Activated gamma-delta T cell treated with Interleukin-2 at 50 U/mL for 16 hours (primary cell): ENCODE measurements around the gene SH3TC1.

ENCODE experiments used
- DNase-seq: peaks from one replicate; pipeline ENCODE4 v3.0.0-alpha.2; 2020

The SH3TC1 gene

GRCh38 chr4:8233672-8234484, 34.8 kb downstream of the SH3TC1 start:
- DNase-seq = no peak

- DNase-seq = no peak
Measured at GRCh38 chr4:8234715-8235114, 35.6 kb downstream of the SH3TC1 start.

- DNase-seq = no peak
Measured at GRCh38 chr4:8235224-8235623, 36.1 kb downstream of the SH3TC1 start.

DNA sequence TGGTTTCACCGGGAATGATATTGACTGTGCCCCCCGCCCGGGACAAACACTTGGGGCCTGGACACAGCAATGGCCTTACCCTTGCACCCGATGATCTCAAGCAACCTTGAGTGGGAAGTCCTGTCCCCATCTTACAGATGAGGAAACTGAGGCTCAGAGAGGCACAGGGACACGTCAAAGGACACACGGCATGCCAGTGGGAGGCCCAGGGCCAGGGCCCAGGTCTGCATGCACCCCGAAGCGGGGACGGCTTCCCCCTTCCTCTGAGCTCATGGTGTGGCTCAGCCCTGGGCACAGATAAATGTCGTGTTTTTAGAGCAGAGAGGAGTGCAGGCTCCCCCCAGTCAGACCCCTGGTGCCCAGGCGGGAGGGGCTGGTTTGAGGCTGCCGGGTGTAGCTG, 36.6 kb downstream of the SH3TC1 start:
- no peak for DNase-seq

DNA sequence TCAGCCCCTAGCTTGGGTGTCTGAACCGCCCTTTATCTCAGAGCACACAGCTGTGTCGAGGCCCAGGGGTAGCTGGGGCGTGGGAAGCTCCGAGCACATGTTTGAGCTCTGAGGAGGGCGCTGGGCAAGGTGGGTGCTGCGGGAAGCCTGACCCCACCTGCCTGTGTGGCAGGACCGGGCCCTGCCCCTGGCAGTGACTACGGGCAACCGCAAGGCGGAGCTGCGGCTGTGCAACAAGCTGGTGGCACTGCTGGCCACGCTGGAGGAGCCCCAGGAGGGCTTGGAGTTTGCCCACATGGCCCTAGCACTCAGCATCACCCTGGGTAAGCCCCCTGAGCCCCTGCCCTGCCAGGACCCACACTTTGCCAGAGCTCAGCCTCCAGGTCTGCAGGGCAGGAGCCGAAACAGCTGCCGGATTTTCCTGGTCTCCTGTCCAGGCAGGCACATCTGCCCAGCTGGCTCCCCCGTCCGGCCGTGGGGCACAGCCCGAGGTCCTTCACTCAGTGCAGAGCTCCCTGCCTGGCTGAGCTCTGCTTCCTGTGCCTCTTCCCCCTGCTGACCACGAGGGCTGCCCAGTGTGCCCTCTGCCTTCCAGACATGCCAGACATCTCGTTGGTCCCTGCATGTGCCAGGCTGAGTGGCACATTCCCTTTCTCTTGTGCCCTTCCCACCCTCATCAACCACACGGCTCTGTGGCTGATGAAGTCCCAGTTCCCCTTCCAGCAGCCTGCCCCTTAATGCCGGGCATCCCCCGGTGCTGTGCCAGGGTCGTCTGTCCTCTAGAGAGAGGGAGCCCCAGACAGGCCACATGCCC, 37.2 kb downstream of the SH3TC1 start:
- DNase-seq = no peak

- DNase-seq = no peak
Measured at GRCh38 chr4:8236920-8237195, 37.8 kb downstream of the SH3TC1 start.

GRCh38 chr4:8237256-8237989, 38.3 kb downstream of the SH3TC1 start:
- DNase-seq = no peak

DNA sequence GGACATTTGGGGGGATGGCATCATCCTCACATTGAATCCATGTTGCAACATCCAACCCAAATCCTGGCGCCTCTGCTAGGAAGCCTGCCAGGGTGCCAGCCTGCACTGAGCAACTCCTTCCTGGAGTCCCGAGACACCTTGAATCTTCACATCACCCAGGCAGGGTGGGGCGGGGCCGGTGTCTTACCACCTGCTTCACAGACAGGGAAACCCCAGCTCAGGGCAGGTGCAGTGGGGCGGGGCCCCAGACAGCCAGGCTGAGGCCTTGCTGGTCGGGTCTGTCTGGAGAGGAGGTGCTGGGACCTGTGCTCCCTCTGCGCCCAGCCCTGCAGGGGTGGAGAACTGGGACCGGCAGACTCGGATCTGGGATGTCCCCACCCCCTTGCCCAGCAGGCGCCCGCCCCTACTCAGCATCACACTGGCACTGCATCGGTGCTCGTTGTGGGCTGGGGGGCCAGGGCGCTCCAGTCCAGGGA, 39.0 kb downstream of the SH3TC1 start:
- DNase-seq = no peak

GRCh38 chr4:8238515-8239053, 39.5 kb downstream of the SH3TC1 start:
- no peak for DNase-seq

DNA sequence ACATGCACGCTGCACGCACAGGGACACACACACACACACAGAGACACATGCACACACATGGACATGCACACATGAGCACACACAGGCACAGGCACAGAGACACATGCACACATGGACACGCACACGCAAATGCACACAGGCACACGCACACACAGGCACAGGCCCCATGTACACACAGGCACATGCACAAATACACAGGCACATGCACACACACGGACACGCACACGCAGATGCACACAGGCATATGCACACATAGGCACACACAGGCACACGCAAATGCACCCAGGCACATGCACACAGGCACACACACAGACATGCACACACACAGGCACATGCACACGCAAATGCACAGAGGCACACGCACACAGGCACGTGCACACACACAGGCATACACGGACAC, 40.1 kb downstream of the SH3TC1 start:
- DNase-seq = no peak

DNA sequence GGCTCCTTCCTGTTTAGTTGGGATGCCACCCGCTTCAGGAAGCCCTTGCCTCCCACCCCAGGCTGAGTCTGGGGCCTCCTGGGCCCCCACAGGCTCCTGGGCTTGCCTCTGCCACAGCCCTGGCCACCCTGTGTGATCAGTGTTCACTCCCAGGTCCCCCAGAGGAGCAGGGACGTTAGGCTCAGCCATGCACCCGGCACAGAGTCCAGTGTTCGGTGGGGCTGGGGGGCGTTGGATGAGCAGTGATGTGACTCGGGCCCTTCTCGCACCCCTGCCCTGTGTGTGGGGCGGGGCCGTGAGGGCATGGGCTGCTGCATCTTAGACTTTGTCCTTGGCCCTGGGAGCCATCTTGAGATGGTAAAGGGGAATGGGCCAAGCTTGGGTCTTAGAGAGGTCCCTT, 40.6 kb downstream of the SH3TC1 start:
- DNase-seq = no peak

DNA sequence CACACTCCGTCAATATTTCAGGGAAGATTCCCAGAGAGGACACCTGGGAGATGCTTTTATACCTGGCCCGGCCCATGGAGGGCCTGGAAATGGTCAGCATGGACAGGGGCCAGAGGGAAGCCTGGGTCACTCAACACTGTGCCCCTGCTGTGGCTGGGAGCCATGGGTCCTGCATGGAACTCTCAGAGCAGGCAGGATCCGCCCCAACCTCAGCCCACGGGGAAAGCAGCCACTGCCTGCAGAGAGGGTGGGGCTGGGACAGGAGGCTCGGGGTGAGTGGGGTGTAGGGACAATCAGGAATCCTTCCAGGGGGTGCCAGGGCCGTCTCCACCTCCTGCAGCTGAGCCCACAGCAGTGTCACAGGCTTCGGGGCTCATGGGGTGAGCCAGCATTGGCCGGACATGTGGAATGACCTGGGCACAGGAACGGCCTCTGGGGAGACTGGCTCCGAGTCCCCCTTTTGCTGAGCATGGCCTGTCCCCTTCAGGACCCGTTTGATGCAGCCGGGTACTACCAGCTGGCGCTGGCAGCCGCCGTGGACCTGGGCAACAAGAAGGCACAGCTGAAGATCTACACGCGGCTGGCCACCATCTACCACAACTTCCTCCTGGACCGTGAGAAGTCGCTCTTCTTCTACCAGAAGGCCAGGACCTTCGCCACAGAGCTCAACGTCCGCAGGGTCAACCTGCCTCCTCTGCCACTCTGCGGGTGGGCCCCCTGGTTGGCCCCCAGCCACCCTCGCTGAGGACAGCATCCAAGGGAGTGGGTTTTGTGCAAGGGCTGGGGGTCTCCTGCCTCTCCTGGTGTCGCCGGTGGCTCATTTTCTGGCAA, 41.3 kb downstream of the SH3TC1 start:
- DNase-seq = no peak

DNA sequence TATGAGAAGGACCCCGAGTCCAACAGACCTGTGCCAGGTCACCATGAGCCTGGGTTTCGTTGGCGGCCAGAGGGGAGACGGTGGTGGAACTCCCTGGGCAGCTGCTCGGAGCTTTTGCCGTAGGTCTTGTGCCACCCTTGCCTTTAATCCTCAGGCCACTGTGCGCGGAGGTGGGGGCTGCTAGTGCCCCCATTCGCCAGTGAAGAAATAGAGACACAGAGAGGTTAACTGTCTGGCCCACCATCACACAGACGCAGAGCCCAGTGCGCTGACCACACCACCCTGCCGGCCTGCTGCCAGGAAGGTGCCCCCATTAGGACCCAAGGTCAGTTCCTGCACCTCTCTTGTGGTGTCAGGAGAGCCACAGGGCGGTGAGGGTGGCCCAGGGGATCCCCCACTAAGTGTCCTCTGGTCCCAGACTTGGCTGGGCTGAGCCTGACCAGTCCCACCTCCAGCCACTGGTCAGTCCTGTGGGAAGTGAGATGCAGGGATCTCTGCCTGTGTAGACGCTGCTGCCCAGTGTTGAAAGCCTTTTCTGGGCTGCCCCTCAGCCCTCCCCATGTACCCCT, 42.2 kb downstream of the SH3TC1 start:
- DNase-seq = no peak

GRCh38 chr4:8241895-8242696, 43.0 kb downstream of the SH3TC1 start:
- peak; percentile 76 for DNase-seq

DNA sequence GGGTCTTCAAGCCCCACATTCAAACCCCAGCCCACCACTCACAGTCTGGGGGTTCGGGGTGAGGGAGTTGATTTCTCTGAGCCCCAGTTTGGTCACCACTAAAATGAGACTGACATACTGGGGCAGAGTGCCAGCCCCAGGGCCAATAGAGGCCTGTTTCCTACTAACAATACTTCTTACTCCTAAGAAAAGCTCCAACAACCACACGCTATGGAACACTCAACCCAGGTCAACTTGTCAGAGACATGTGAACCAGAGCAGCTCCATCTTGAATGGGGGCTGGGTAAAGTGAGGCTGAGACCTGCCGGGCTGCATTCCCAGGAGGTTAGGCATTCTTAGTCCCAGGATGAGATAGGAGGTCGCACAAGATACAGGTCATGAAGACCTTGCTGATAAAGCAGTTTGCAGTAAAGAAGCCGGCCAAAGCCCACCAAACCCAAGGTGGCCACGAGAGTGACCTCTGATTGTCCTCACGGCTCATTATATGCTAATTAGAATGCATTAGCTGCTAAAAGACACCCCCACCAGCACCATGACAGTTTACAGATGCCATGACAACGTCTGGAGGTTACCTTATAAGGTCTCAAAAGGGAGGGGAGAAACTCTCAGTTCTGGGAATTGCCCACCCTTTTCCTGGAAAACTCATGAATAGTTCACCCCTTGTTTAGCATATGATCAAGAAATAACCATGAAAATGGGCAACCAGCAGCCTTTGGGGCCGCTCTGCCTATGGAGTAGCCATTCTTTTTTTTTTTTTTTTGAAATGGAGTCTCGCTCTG, 43.9 kb downstream of the SH3TC1 start:
- no peak for DNase-seq

DNA sequence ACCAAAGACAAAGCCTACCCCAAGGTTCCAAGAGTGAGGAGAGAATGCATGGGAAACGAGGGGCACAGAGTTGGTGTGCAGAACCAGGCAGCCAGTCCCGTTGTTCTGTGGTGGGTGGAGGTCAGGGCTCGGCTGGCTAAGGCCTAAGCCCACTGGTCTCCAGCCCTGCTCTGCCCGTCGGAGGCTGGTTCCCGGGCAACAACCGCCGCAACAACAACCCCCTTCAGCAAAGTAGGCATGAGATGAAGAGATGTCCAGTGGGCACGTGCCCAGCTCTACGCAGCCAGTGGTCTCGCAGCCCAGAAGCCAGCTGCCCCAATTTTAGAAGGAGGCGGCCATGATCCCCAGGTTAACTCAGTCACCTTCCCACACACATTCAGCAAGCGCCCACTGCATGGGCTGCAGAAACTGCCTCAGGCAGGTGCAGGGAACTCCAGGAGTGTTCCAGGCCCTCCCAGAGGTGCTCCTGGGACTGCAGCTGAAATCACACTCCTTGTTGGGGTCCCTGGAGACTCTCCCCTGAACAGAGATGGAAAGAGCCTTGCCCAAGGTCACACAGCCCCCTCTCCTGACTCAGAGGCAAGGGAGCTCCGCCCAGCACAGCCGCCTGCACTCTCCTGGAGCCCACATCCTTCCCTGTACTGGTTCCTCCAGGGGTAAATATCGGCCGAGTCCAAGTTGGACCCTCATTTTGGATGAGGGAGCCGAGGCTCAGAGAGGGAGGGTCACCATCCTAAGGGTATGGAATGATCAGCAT, 45.1 kb downstream of the SH3TC1 start:
- DNase-seq = no peak

- no peak for DNase-seq
Measured at GRCh38 chr4:8244931-8245460, 45.9 kb downstream of the SH3TC1 start.

DNA sequence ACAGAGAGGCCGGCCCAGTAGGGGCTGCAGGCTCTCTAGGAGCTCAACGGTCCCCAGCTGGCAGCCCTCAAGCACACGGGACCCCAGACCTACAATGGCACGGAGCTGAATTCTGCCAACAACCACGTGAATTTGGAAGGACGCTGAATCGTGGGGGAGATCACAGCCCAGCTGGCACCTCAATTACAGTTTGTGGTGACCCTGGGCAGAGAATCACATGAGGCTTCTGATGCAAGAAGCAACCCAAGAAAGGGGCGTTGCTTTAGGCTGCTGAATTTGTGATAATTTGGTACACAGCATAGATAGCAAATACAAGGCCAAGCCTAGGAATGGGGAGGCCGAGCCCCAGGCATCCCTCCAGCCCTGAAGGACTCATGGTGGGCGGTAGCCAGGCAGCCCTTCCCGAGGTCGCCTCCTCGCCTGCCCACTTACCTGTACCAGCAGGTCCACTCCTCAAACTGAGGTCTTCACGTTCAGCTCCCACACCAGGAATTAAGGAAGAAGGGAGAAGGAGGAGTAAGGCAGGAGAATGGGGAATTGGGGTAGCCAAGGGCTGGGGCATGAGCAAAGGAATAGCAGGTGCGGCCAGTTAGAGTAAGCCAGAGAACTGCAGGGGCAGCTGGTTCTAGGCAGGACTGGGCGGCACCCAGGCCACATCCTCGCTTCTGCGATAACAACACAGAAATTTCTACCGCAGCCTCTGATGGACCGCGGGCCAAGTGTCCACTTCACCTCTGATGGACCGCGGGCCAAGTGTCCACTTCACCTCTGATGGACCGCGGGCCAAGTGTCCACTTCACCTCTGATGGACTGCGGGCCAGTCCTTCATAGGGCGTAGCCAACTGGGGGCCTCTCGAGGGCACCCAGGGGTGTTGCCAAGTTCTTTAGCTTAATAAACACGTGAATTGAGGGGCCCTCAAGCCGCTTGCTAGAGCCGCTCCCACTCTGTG, 47.1 kb downstream of the SH3TC1 start:
- DNase-seq = no peak
